ENCODE results near the gene ERI2. TPM values are rescaled to one million over a fixed set of nuclear protein-coding genes. Genes with fewer than 3 reads are reported as not detected.

Gene ERI2
- total RNA-seq, 1 experiment from 2014 or later, result 22.4 TPM

- H3K27me3 Mint-ChIP-seq (ENCODE audit: low read depth), result peaks cover 15% of the 10 kb centered on the region
Measured at GRCh38 chr16:20753727-20754126, 52.5 kb downstream of the ERI2 start.

More at GRCh38 chr16:20753727-20754126, 52.5 kb downstream of the ERI2 start:
- Mint-ChIP-seq H3K27ac (no peak overlapping the region), H3K36me3 (ENCODE audit: insufficient read depth in 1 of 3, low read depth in 3 of 3) (no peaks in the 10 kb centered on the region), H3K9me3 (no peaks in the 10 kb centered on the region; a peak in 1 of 5 replicates), H3K4me1 (0 out of 4 replicates have a peak, but pooled peaks cover 0 to 3% of the 10 kb centered on the region in 2 experiments), H3K4me3 (no peak overlapping the region)
- Histone ChIP-seq H4K8ac (replicated peaks; ENCODE audit: insufficient read length, low read depth, low read length) (no peak overlapping the region), H3K9me3 (ENCODE audit: control insufficient read depth, low read depth, low read length) (no peaks in the 10 kb centered on the region), H3K79me1 (ENCODE audit: insufficient read depth, low read depth, low read length, poor library complexity, severe bottlenecking) (no peaks in the 10 kb centered on the region), H3K14ac (ENCODE audit: insufficient read depth, low read length) (no peak overlapping the region), H2BK20ac (ENCODE audit: low read depth, low read length, poor library complexity, severe bottlenecking) (no peak overlapping the region), H3K4me2 (ENCODE audit: insufficient read depth, insufficient read length, low read length) (no peak overlapping the region), H3K79me2 (ENCODE audit: insufficient read depth, low read length) (no peaks in the 10 kb centered on the region), H3K18ac (ENCODE audit: insufficient read length, low read depth, low read length) (no peak overlapping the region), H4K91ac (ENCODE audit: insufficient read length, low read depth, low read length) (no peak overlapping the region), H2AK5ac (ENCODE audit: insufficient read length, low read length) (no peak overlapping the region), H3T11ph (ENCODE audit: low read length) (no peak overlapping the region), H4K20me1 (ENCODE audit: control insufficient read depth, insufficient read depth, insufficient read length) (no peaks in the 10 kb centered on the region), H3K4me1 (ENCODE audit: insufficient read depth, low read length) (no peaks in the 10 kb centered on the region), H3K9ac (ENCODE audit: extremely low read depth, insufficient read length, low read length) (no peak overlapping the region), H2AFZ (ENCODE audit: low read length) (no peak overlapping the region), H2BK15ac (ENCODE audit: low read depth, low read length) (no peak overlapping the region), H3K56ac (ENCODE audit: insufficient read length, low read depth, low read length) (no peak overlapping the region), H3K23ac (ENCODE audit: insufficient read length, low read depth, low read length) (no peak overlapping the region), H2BK12ac (ENCODE audit: insufficient read length, low read depth, low read length) (no peak overlapping the region), H3K23me2 (ENCODE audit: insufficient read length, low read depth, low read length, poor library complexity, severe bottlenecking) (no peaks in the 10 kb centered on the region), H3K4ac (ENCODE audit: low read depth, low read length) (no peak overlapping the region), H2BK5ac (ENCODE audit: insufficient read length, low read length) (no peak overlapping the region), H4K5ac (ENCODE audit: insufficient read length, low read depth, low read length) (no peak overlapping the region), H2BK120ac (ENCODE audit: low read depth, low read length, poor library complexity, severe bottlenecking) (no peak overlapping the region), H3K27me3 (ENCODE audit: insufficient read depth, low read length) (no peaks in the 10 kb centered on the region), H3K27ac (ENCODE audit: insufficient read length, low read depth, low read length) (no peak overlapping the region)
- DNase-seq, result no peak
- no CpG with 5 or more reads among the region's 1 CpG for WGBS (ENCODE audit: extremely low coverage, insufficient read length, low lambda C conversion rate)
- TF ChIP-seq, protein P1, sequence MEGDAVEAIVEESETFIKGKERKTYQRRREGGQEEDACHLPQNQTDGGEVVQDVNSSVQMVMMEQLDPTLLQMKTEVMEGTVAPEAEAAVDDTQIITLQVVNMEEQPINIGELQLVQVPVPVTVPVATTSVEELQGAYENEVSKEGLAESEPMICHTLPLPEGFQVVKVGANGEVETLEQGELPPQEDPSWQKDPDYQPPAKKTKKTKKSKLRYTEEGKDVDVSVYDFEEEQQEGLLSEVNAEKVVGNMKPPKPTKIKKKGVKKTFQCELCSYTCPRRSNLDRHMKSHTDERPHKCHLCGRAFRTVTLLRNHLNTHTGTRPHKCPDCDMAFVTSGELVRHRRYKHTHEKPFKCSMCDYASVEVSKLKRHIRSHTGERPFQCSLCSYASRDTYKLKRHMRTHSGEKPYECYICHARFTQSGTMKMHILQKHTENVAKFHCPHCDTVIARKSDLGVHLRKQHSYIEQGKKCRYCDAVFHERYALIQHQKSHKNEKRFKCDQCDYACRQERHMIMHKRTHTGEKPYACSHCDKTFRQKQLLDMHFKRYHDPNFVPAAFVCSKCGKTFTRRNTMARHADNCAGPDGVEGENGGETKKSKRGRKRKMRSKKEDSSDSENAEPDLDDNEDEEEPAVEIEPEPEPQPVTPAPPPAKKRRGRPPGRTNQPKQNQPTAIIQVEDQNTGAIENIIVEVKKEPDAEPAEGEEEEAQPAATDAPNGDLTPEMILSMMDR (conservative IDR thresholded peaks at IDR 0.05), result no peak

All from H9 (cell line).